HL-60 (cell line): ENCODE results near the gene FAM83D.
"Not testable (repeated sequence)": the region's sequence is repeated elsewhere in the genome, so short reads cannot be mapped to it uniquely, and the experiment has no call there.

Source experiments
- DNase-seq, 2 experiments: peaks; one replicate each; pipeline ENCODE4 v3.0.0-alpha.2; 2010 to 2020; ENCODE audit warnings: low read depth in 1 of 2, low spot score in 1 of 2
- H3K27ac ChIP-seq: fragments of 250-450 bp; sonication (Bioruptor Pico); replicated peaks from 2 replicates; pipeline ENCODE4 v1.5.1; 2020; ENCODE audit warnings: mild to moderate bottlenecking, moderate library complexity
- H3K27me3 ChIP-seq: fragments of 250-450 bp; sonication (Bioruptor Pico); 2 replicates; pipeline ENCODE4 v1.5.1; 2021; ENCODE audit warnings: mild to moderate bottlenecking, moderate library complexity; ENCODE audit not compliant: insufficient read depth, poor library complexity, severe bottlenecking
- H3K4me3 ChIP-seq: replicated peaks from 2 replicates; pipeline ENCODE4 v1.5.1; 2011; ENCODE audit warnings: mild to moderate bottlenecking, control low read depth, low read length; ENCODE audit not compliant: insufficient read depth
- CTCF ChIP-seq: IDR thresholded peaks from one replicate; pipeline ENCODE4 v1.5.1; 2011; ENCODE audit warnings: low read length, control low read depth, inconsistent platforms; ENCODE audit not compliant: insufficient read depth
- GABPA ChIP-seq: IDR thresholded peaks from 2 replicates; pipeline ENCODE4 v1.6.1; 2012; ENCODE audit warnings: low read depth
- POLR2AphosphoS5 ChIP-seq: IDR thresholded peaks from 2 replicates; pipeline ENCODE4 v1.6.1; 2012; ENCODE audit warnings: low read depth
- REST ChIP-seq: IDR thresholded peaks from 2 replicates; pipeline ENCODE4 v1.6.1; 2012; ENCODE audit warnings: low read depth; ENCODE audit not compliant: insufficient replicate concordance
- SPI1 ChIP-seq: IDR thresholded peaks from 2 replicates; pipeline ENCODE4 v1.6.1; 2012; ENCODE audit warnings: low read depth, mild to moderate bottlenecking, borderline replicate concordance

Gene FAM83D

GRCh38 chr20:38991814-38992704, 65.8 kb downstream of the FAM83D start:
- no peak for DNase-seq
- Histone ChIP-seq H3K27ac (no peak overlapping the region), H3K4me3 (no peak overlapping the region), H3K27me3 (no peaks in the 10 kb centered on the region)
- TF ChIP-seq POLR2AphosphoS5 (no peak), CTCF (no peak), REST (no peak), GABPA (no peak), SPI1 (no peak)

GRCh38 chr20:38995536-38996044, 69.4 kb downstream of the FAM83D start:
- Histone ChIP-seq H3K27me3 (no peaks in the 10 kb centered on the region), H3K4me3 (no peak overlapping the region), H3K27ac (no peak overlapping the region)
- no peak for TF ChIP-seq POLR2AphosphoS5
- no peak for TF ChIP-seq SPI1
- no peak for TF ChIP-seq CTCF
- no peak for TF ChIP-seq GABPA
- TF ChIP-seq REST: no peak
- no peak for DNase-seq

GRCh38 chr20:38996866-38997265, 70.6 kb downstream of the FAM83D start:
- not testable (repeated sequence) for DNase-seq, H3K27me3 ChIP-seq, H3K27ac ChIP-seq, H3K4me3 ChIP-seq

GRCh38 chr20:38997622-38998021, 71.4 kb downstream of the FAM83D start:
- H3K27ac ChIP-seq: no peak overlapping the region
- DNase-seq: no peak
- H3K4me3 ChIP-seq: no peak overlapping the region
- TF ChIP-seq GABPA: no peak
- TF ChIP-seq REST: no peak
- no peak for TF ChIP-seq SPI1
- no peak for TF ChIP-seq POLR2AphosphoS5
- no peak for TF ChIP-seq CTCF
- no peaks in the 10 kb centered on the region for H3K27me3 ChIP-seq
